ENCODE data around the gene TERT. TPM values are rescaled to one million over a fixed set of nuclear protein-coding genes. Genes with fewer than 3 reads are reported as not detected.
"Not testable (repeated sequence)": the region's sequence is repeated elsewhere in the genome, so short reads cannot be mapped to it uniquely, and the experiment has no call there.

TERT gene
- 15.1 and 27.1 TPM in 2 replicates for total RNA-seq (2014; rRNA removed; shearing (Covaris generic))

DNA sequence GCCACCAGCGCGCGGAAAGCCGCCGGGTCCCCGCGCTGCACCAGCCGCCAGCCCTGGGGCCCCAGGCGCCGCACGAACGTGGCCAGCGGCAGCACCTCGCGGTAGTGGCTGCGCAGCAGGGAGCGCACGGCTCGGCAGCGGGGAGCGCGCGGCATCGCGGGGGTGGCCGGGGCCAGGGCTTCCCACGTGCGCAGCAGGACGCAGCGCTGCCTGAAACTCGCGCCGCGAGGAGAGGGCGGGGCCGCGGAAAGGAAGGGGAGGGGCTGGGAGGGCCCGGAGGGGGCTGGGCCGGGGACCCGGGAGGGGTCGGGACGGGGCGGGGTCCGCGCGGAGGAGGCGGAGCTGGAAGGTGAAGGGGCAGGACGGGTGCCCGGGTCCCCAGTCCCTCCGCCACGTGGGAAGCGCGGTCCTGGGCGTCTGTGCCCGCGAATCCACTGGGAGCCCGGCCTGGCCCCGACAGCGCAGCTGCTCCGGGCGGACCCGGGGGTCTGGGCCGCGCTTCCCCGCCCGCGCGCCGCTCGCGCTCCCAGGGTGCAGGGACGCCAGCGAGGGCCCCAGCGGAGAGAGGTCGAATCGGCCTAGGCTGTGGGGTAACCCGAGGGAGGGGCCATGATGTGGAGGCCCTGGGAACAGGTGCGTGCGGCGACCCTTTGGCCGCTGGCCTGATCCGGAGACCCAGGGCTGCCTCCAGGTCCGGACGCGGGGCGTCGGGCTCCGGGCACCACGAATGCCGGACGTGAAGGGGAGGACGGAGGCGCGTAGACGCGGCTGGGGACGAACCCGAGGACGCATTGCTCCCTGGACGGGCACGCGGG lies at the start of gene TERT:
TERT (minus strand) TSS at position 234 of the 815 bp plus-strand sequence; CDS start at position 155, 79 bp downstream.
- DNase-seq = peak; percentile 98
- peaks cover 10% of the 10 kb centered on the region for H3K27me3 ChIP-seq (ENCODE audit: control insufficient read depth, insufficient read depth, low read length)
- no peaks in the 10 kb centered on the region; the same call in 1 of the 2 replicates for H3K36me3 ChIP-seq (replicated peaks; ENCODE audit: control insufficient read depth, insufficient read depth, low read length)
- H3K4me3 ChIP-seq (ENCODE audit: insufficient read depth, low read depth, low read length) = peak within 1 kb of the TSS; percentile 56

DNA sequence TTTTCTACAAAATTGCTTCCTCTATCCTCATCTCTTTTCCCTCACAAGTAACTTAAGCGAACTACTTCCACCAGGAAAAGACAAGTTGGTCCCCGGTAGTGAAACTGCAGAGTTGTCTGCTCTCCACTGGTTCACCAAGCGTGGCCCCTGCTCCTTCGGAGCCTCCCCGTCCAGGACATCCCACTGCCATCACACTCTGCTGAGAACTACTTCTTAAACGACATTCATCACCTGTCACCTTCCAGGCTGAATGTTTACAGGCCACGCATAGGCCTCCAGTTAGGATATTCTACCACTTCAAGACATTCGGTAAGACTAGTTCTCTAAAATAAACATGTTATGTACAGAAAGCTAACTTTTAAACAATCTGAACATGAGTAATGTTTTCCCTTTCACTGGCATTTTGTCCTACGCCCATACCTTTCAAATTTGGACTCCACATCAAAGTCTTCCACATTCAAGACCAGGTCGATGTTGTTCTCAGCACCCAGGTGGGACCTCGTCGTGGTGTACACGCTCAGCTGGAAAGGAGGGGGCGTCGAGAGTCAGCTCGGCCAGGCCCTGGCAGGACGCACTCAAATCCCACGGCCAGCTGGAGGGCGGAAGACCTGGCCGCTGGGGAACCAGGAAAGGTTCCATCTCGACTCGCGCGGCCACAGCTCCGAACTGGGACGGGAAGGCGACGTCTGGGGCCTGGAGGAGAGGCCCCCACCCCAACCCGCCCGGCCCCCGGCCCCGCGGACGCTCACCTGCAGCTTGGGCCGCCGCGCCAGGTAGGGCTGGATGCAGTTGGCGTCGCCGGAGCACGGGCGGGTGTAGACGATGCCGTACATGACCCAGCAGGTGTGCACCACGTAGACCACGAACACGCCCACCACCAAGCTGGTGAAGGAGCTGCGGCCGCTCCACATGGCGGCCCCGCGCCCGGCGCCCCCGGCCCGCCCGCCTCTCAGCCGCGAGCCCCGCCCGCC lies 49.3 kb upstream of the TERT start:
- peaks cover 19% of the 10 kb centered on the region for H3K36me3 ChIP-seq (replicated peaks; ENCODE audit: control insufficient read depth, insufficient read depth, low read length)
- H3K27me3 ChIP-seq (ENCODE audit: control insufficient read depth, insufficient read depth, low read length) = no peaks in the 10 kb centered on the region
- no peak for DNase-seq
- H3K4me3 ChIP-seq (ENCODE audit: insufficient read depth, low read depth, low read length) = peak overlapping the region; percentile 80

DNA sequence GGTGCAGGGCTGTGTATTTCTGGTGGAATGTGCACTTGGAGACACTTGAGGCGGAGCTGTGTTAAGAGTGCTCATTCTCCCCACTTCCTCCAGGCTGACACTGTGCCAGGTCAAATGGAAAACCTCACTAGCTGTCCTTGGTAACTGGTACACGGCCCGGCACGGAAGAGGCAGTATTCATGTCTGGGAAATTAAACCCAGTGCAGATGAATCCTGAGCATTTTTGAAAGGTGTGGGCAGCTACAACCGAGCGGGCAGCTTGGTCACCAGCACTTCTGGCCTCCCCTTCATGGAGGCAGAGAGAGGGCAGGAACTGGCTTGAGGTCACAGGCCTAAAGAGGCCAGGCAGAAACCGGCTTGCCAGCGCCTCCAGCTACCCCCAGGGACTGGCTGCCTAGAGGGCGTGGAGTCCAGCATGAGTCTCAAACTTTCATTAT lies 48.5 kb upstream of the TERT start:
- no peaks in the 10 kb centered on the region for H3K27me3 ChIP-seq (ENCODE audit: control insufficient read depth, insufficient read depth, low read length)
- peaks cover 22% of the 10 kb centered on the region for H3K36me3 ChIP-seq (replicated peaks; ENCODE audit: control insufficient read depth, insufficient read depth, low read length)
- no peak for DNase-seq
- no peak overlapping the region for H3K4me3 ChIP-seq (ENCODE audit: insufficient read depth, low read depth, low read length)

DNA sequence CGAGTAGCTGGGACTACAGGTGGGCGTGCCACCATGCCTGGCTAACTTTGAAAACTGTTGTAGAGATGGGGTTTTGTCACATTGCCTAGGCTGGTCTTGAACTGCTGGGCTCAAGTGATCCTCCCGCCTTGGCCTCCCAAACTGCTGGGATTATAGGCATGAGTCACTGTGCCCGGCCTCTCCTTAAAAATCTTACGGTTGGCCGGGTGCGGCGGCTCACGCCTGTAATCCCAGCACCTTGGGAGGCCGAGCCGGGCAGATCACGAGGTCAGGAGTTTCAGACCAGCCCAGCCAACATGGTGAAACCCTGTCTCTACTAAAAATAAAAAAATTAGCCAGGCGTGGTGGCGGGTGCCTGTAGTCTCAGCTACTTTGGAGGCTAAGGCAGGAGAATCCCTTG lies 47.8 kb upstream of the TERT start:
- H3K36me3 ChIP-seq (replicated peaks; ENCODE audit: control insufficient read depth, insufficient read depth, low read length) = peaks cover 24% of the 10 kb centered on the region
- not testable (repeated sequence) for DNase-seq; H3K4me3 ChIP-seq (ENCODE audit: insufficient read depth, low read depth, low read length); H3K27me3 ChIP-seq (ENCODE audit: control insufficient read depth, insufficient read depth, low read length)

DNA sequence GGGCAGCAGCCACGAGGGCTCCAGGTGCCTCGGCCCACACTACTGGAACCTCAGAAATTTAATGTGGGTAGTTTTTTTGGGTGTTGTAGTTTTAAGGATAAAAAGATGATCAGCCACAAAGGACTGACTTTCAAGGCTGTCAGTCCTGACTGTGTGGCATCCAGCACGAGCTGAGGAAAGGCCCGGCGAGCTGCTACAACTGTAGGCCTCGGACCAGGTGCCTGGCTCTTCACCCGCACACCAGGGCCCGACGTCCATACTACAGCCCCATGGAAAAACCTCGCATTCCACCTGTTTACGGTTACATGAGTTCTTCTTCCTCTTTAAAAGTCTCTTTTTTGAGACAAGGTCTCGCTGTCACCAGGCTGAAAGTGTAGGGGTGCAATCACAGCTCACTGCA lies 47.4 kb upstream of the TERT start:
- Histone ChIP-seq H3K27me3 (ENCODE audit: control insufficient read depth, insufficient read depth, low read length) (no peaks in the 10 kb centered on the region), H3K36me3 (replicated peaks; ENCODE audit: control insufficient read depth, insufficient read depth, low read length) (peaks cover 26% of the 10 kb centered on the region), H3K4me3 (ENCODE audit: insufficient read depth, low read depth, low read length) (no peak overlapping the region)
- no peak for DNase-seq

GRCh38 chr5:1341863-1342262 lies 47.0 kb upstream of the TERT start:
- Histone ChIP-seq H3K36me3 (replicated peaks; ENCODE audit: control insufficient read depth, insufficient read depth, low read length) (peaks cover 30% of the 10 kb centered on the region), H3K4me3 (ENCODE audit: insufficient read depth, low read depth, low read length) (no peak overlapping the region), H3K27me3 (ENCODE audit: control insufficient read depth, insufficient read depth, low read length) (no peaks in the 10 kb centered on the region)
- no peak for DNase-seq

- not testable (repeated sequence) for H3K27me3 ChIP-seq (ENCODE audit: control insufficient read depth, insufficient read depth, low read length); DNase-seq; H3K4me3 ChIP-seq (ENCODE audit: insufficient read depth, low read depth, low read length)
- peaks cover 31% of the 10 kb centered on the region for H3K36me3 ChIP-seq (replicated peaks; ENCODE audit: control insufficient read depth, insufficient read depth, low read length)
These were observed 44.9 kb upstream of the TERT start for GRCh38 chr5:1339818-1340210.

GRCh38 chr5:1339139-1339817 lies 44.4 kb upstream of the TERT start:
- H3K4me3 ChIP-seq (ENCODE audit: insufficient read depth, low read depth, low read length) = not testable (repeated sequence)

GRCh38 chr5:1338506-1339070 lies 43.7 kb upstream of the TERT start:
- Histone ChIP-seq H3K4me3 (ENCODE audit: insufficient read depth, low read depth, low read length) (no peak overlapping the region), H3K36me3 (replicated peaks; ENCODE audit: control insufficient read depth, insufficient read depth, low read length) (peaks cover 35% of the 10 kb centered on the region), H3K27me3 (ENCODE audit: control insufficient read depth, insufficient read depth, low read length) (no peaks in the 10 kb centered on the region)
- DNase-seq = no peak

More at GRCh38 chr5:1339139-1339817, 44.4 kb upstream of the TERT start:
- H3K36me3 ChIP-seq (replicated peaks; ENCODE audit: control insufficient read depth, insufficient read depth, low read length) = peaks cover 31% of the 10 kb centered on the region
- not testable (repeated sequence) for DNase-seq; H3K27me3 ChIP-seq (ENCODE audit: control insufficient read depth, insufficient read depth, low read length)

DNA sequence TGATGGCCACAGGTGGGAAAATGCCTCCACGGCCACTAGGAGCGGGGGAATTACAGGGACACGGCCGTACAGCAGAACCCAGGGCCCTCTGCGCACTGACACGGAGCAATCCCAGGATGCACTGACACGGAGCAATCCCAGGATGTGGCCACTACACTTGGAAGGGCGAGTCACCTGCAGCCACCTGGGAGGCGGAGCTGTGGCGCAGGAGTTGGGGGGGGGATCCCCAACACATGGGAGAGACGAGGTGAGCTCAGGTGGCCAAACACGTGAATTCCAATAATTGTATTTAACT lies 43.3 kb upstream of the TERT start:
- Histone ChIP-seq H3K27me3 (ENCODE audit: control insufficient read depth, insufficient read depth, low read length) (no peaks in the 10 kb centered on the region), H3K4me3 (ENCODE audit: insufficient read depth, low read depth, low read length) (no peak overlapping the region), H3K36me3 (replicated peaks; ENCODE audit: control insufficient read depth, insufficient read depth, low read length) (peaks cover 35% of the 10 kb centered on the region)
- DNase-seq = no peak

GRCh38 chr5:1337489-1338195 lies 42.8 kb upstream of the TERT start:
- Histone ChIP-seq H3K36me3 (replicated peaks; ENCODE audit: control insufficient read depth, insufficient read depth, low read length) (peaks cover 34% of the 10 kb centered on the region), H3K27me3 (ENCODE audit: control insufficient read depth, insufficient read depth, low read length) (no peaks in the 10 kb centered on the region), H3K4me3 (ENCODE audit: insufficient read depth, low read depth, low read length) (no peak overlapping the region)
- DNase-seq = no peak

GRCh38 chr5:1336749-1337488 lies 42.1 kb upstream of the TERT start:
- no peaks in the 10 kb centered on the region for H3K27me3 ChIP-seq (ENCODE audit: control insufficient read depth, insufficient read depth, low read length)
- no peak overlapping the region for H3K4me3 ChIP-seq (ENCODE audit: insufficient read depth, low read depth, low read length)
- no peak for DNase-seq
- peaks cover 29% of the 10 kb centered on the region for H3K36me3 ChIP-seq (replicated peaks; ENCODE audit: control insufficient read depth, insufficient read depth, low read length)

DNA sequence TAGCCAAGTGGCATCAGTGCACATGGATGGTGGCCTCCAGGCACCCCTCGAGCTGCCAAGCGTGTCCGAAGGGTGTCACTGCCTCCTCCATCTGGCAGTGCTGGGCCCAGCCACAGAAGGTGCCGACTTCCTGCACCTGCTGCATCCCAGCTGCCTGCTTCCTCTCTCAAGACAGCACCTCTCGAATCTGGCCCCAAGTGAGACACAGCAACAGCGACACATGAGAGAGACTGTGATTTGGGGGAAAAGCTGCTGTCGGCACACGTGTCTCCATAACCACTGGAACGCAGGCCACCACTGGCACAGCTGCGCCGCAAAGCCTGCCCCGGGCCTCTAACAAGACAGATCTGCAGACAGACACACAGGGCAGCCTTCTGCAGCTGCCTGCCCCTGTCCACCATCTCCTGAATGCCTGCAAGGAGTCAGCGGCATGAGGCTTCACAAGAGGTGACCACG lies 41.3 kb upstream of the TERT start:
- H3K27me3 ChIP-seq (ENCODE audit: control insufficient read depth, insufficient read depth, low read length) = no peaks in the 10 kb centered on the region
- H3K4me3 ChIP-seq (ENCODE audit: insufficient read depth, low read depth, low read length) = no peak overlapping the region
- DNase-seq = no peak
- H3K36me3 ChIP-seq (replicated peaks; ENCODE audit: control insufficient read depth, insufficient read depth, low read length) = peaks cover 26% of the 10 kb centered on the region

Measured in H7 (cell line).